GM12875 (cell line): Measurements from ENCODE around the gene CTSF.
"Not testable (repeated sequence)": the region's sequence is repeated elsewhere in the genome, so short reads cannot be mapped to it uniquely, and the experiment has no call there.

ENCODE experiments used
- H3K4me3 ChIP-seq: one replicate; pipeline ENCODE4 v1.5.1; 2011; ENCODE audit warnings: low read depth, low read length, control low read depth
- CTCF ChIP-seq: IDR thresholded peaks from 2 replicates; pipeline ENCODE4 v1.5.1; 2011; ENCODE audit warnings: low read depth, mild to moderate bottlenecking, control low read depth, inconsistent platforms, low read length, moderate library complexity, borderline replicate concordance; ENCODE audit not compliant: insufficient read depth

CTSF gene

GRCh38 chr11:66607126-66607834 lies 38.9 kb upstream of the CTSF start:
- H3K4me3 ChIP-seq = no peak overlapping the region
- no peak for TF ChIP-seq CTCF

DNA sequence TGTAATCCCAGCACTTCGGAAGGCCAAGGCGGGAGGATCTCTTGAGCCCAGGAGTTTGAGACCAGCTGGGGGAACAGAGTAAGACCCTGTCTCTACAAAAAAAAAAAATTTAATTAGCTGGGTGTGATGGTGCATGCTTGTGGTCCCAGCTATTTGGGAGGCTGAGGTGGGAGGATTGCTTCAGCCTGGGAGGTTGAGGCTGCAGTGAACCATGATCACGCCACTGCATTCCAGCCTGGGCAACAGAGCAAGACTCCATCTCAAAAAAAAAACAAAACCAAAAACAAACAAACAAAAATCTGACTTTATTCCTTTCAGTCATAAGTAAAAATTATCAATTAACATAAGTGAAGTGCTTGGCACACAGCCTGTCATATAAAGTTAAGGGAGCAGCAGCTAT lies 38.2 kb upstream of the CTSF start:
- not testable (repeated sequence) for H3K4me3 ChIP-seq

GRCh38 chr11:66604155-66604554 lies 35.7 kb upstream of the CTSF start:
- no peak for TF ChIP-seq CTCF

GRCh38 chr11:66603072-66603471 lies 34.7 kb upstream of the CTSF start:
- no peak for TF ChIP-seq CTCF

More at GRCh38 chr11:66604155-66604554, 35.7 kb upstream of the CTSF start:
- no peak overlapping the region for H3K4me3 ChIP-seq

DNA sequence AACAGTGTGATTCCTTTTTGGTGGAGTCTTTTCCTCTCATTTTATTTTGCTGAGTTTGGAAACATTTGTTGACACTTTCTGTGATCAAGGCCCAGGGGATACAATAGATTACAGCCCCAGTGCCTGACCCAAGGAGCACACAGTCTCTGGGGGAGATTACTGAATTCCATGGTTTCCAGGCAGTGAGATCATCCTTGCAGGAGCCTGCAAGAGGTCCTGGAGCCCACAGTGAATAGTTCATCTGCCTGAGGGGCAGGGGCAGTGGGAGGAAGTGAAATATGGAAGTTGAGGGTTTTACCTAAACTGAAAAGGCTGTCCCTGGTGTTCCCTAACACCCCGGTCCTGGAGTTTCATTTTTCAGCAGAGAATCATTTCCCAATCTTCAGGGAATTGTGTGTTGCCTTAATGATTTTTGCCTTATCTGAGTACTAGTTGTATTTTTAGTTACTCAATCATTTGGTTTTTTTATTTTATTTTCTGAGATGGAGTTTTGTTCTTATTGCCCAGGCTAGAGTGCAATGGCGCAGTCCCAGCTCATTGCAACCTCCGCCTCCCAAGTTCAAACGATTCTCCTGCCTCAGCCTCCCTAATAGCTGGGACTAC lies 32.3 kb upstream of the CTSF start:
- H3K4me3 ChIP-seq = no peak overlapping the region
- TF ChIP-seq CTCF = no peak

More at GRCh38 chr11:66603072-66603471, 34.7 kb upstream of the CTSF start:
- H3K4me3 ChIP-seq = no peak overlapping the region

DNA sequence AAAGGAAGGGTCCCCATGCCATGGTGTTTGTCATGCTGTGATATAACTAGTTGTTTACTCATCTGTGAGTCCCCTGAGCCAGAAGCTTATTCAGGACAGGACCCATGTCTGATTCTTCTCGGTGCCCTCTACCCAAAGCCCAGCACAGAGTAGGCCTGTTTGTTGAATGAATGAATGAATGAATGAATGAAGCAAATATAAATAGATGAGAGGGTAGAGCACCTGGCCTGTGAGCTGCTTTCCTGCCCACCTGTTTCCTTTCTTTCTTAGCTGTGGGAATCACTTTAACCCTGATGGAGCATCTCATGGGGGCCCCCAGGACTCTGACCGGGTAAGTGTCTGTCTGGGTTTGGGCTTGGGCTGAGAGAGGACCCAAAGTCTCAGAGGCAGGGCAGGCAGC lies 31.8 kb upstream of the CTSF start:
- no peak for TF ChIP-seq CTCF
- no peak overlapping the region for H3K4me3 ChIP-seq

GRCh38 chr11:66598993-66599392 lies 30.6 kb upstream of the CTSF start:
- no peak for TF ChIP-seq CTCF
- no peak overlapping the region for H3K4me3 ChIP-seq
